GM12878 (cell line): ENCODE results near the gene NUTM1.

ENCODE experiments used
- CBX3 ChIP-seq: fragments of 200-600 bp; sonication (generic); IDR thresholded peaks from 2 replicates; pipeline ENCODE4 v1.6.1; 2016; ENCODE audit warnings: low read depth, borderline replicate concordance
- CBX5 ChIP-seq: sonication (generic); IDR thresholded peaks from 2 replicates; pipeline ENCODE4 v1.6.1; 2016; ENCODE audit warnings: low read depth, moderate library complexity, mild to moderate bottlenecking, inconsistent platforms
- ETV6 ChIP-seq, 2 experiments: fragments of 450-650 bp in 1 of 2; IDR thresholded peaks in 1 of 2; conservative IDR thresholded peaks in 1 of 2; 2 replicates each; pipeline ENCODE4 v1.6.1; 2014; ENCODE audit warnings: antibody characterized with exemption in 1 of 2, borderline replicate concordance in 1 of 2, low read depth in 1 of 2, mild to moderate bottlenecking in 1 of 2, moderate library complexity in 1 of 2
- HDGF ChIP-seq: fragments of 450-650 bp; IDR thresholded peaks from 2 replicates; pipeline ENCODE4 v1.6.1; 2016; ENCODE audit warnings: antibody characterized with exemption
- POLR2A ChIP-seq: IDR thresholded peaks from 2 replicates; pipeline ENCODE4 v1.6.1; 2011; ENCODE audit warnings: low read depth, mild to moderate bottlenecking, low read length
- TCF12 ChIP-seq: IDR thresholded peaks from 2 replicates; pipeline ENCODE4 v1.6.1; 2011; ENCODE audit warnings: low read depth, mild to moderate bottlenecking, low read length
- TF ChIP-seq, protein P1 (sequence below), 3 experiments: IDR thresholded peaks in 2 of 3; conservative IDR thresholded peaks in 1 of 3; 2 replicates each; pipeline ENCODE4 v1.5.1; 2011; ENCODE audit warnings: low read depth in 3 of 3, low read length in 3 of 3, mild to moderate bottlenecking in 3 of 3, control low read depth in 2 of 3, moderate library complexity in 2 of 3, inconsistent platforms in 1 of 3, mixed read lengths in 1 of 3; ENCODE audit not compliant: control insufficient read depth in 2 of 3, insufficient read depth in 1 of 3; ENCODE audit errors: extremely low read depth in 1 of 3
- TF ChIP-seq, protein P2 (sequence below): IDR thresholded peaks from 2 replicates; pipeline ENCODE4 v1.6.1; 2012; ENCODE audit warnings: mild to moderate bottlenecking, low read depth, low read length

- TF ChIP-seq, protein P1, sequence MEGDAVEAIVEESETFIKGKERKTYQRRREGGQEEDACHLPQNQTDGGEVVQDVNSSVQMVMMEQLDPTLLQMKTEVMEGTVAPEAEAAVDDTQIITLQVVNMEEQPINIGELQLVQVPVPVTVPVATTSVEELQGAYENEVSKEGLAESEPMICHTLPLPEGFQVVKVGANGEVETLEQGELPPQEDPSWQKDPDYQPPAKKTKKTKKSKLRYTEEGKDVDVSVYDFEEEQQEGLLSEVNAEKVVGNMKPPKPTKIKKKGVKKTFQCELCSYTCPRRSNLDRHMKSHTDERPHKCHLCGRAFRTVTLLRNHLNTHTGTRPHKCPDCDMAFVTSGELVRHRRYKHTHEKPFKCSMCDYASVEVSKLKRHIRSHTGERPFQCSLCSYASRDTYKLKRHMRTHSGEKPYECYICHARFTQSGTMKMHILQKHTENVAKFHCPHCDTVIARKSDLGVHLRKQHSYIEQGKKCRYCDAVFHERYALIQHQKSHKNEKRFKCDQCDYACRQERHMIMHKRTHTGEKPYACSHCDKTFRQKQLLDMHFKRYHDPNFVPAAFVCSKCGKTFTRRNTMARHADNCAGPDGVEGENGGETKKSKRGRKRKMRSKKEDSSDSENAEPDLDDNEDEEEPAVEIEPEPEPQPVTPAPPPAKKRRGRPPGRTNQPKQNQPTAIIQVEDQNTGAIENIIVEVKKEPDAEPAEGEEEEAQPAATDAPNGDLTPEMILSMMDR (IDR thresholded peaks at IDR 0.05 in 2 of 3, conservative IDR thresholded peaks at IDR 0.05 in 1 of 3; ENCODE audit: control insufficient read depth in 2 of 3, extremely low read depth in 1 of 3, insufficient read depth in 1 of 3, low read depth in 3 of 3, low read length in 3 of 3), result no peak
- TF ChIP-seq TCF12 (no peak), CBX3 (no peak), POLR2A (no peak), HDGF (no peak), CBX5 (no peak), ETV6 (conservative IDR thresholded peaks at IDR 0.05 in 1 of 2, IDR thresholded peaks at IDR 0.05 in 1 of 2; ENCODE audit: borderline replicate concordance in 1 of 2, low read depth in 1 of 2) (no peak)
- TF ChIP-seq, protein P2, sequence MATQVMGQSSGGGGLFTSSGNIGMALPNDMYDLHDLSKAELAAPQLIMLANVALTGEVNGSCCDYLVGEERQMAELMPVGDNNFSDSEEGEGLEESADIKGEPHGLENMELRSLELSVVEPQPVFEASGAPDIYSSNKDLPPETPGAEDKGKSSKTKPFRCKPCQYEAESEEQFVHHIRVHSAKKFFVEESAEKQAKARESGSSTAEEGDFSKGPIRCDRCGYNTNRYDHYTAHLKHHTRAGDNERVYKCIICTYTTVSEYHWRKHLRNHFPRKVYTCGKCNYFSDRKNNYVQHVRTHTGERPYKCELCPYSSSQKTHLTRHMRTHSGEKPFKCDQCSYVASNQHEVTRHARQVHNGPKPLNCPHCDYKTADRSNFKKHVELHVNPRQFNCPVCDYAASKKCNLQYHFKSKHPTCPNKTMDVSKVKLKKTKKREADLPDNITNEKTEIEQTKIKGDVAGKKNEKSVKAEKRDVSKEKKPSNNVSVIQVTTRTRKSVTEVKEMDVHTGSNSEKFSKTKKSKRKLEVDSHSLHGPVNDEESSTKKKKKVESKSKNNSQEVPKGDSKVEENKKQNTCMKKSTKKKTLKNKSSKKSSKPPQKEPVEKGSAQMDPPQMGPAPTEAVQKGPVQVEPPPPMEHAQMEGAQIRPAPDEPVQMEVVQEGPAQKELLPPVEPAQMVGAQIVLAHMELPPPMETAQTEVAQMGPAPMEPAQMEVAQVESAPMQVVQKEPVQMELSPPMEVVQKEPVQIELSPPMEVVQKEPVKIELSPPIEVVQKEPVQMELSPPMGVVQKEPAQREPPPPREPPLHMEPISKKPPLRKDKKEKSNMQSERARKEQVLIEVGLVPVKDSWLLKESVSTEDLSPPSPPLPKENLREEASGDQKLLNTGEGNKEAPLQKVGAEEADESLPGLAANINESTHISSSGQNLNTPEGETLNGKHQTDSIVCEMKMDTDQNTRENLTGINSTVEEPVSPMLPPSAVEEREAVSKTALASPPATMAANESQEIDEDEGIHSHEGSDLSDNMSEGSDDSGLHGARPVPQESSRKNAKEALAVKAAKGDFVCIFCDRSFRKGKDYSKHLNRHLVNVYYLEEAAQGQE, result no peak
Observed at GRCh38 chr15:34361278-34361677, 18.2 kb downstream of the NUTM1 start.
